Fibroblast of upper back skin (primary cell): Measurements from ENCODE around the gene ACSBG1.
"Not testable (repeated sequence)": the region's sequence is repeated elsewhere in the genome, so short reads cannot be mapped to it uniquely, and the experiment has no call there.

Experiments
- DNase-seq: peaks from one replicate; pipeline ENCODE4 v3.0.0-alpha.2; 2013

ACSBG1 gene

DNA sequence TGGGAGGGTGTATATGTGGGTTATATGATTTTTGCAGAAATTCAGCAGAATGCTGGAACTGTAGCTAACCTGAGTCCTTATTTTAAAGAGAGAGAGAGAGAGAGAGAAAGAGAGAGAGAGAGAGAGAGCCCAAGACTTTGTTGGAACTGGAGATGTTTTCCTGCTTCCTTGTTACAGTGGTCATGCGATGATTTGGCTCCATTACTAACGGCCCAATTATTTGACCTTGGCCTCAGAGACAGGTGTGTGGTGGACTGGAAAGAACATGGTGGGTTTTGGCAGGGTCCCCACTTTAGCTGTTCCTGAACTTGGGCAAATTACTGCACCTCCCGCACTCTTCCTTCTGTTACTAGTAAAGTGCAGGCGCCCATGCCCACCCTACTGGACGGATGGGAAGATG is 14.8 kb upstream of the ACSBG1 start:
- no peak for DNase-seq

DNA sequence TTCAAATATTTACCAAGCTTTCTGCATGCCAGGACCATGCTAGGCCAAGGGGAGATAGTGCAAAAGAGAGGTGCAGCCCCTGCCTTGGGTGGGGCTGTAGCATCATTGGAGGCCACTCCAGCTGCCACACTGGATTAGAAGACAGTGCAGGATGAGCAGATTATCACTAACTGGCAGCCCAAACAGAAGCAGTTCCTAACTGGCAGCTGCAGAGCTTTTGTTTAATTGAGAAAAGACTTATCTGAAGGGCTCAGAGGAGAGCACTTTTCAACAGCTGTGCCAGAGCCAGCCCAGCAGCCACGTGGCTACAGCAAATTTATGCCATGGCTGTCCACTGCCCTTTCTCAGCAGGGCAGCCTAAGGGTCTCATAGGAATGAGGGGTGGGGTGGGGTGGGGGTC is 13.5 kb upstream of the ACSBG1 start:
- no peak for DNase-seq

DNA sequence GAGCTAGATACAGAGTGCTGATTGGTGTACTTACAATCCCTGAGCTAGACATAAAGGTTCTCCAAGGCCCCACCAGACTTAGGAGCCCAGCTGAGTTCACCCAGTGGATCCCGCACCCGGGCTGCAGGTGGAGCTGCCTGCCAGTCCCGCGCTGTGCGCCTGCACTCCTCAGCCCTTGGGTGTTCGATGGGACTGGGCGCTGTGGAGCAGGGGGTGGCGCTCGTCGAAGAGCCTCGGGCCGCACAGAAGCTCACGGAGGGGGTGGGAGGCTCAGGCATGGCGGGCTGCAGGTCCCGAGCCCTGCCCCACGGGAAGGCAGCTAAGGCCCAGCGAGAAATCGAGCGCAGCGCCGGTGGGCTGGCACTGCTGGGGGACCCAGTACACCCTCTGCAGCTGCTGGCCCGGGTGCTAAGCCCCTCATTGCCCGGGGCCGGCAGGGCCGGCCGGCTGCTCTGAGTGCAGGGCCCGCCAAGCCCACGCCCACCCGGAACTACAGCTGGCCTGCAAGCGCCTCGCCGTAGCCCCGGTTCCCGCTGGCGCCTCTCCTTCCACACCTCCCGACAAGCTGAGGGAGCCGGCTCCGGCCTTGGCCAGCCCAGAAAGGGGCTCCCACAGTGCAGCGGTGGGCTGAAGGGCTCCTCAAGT is 11.7 kb upstream of the ACSBG1 start:
- not testable (repeated sequence) for DNase-seq

DNA sequence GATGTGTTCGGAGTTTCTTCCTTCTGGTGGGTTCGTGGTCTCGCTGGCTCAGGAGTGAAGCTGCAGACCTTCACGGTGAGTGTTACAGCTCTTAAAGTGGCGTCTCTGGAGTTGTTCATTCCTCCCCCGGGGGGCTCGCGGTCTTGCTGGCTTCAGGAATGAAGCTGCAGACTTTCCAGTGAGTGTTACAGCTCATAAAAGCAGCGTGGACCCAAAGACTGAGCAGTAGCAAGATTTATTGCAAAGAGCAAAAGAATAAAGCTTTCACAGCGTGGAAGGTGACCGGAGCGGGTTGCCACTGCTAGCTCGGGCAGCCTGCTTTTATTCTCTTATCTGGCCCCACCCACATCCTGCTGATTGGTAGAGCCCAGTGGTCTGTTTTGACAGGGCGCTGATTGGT is 11.0 kb upstream of the ACSBG1 start:
- DNase-seq = not testable (repeated sequence)

DNA sequence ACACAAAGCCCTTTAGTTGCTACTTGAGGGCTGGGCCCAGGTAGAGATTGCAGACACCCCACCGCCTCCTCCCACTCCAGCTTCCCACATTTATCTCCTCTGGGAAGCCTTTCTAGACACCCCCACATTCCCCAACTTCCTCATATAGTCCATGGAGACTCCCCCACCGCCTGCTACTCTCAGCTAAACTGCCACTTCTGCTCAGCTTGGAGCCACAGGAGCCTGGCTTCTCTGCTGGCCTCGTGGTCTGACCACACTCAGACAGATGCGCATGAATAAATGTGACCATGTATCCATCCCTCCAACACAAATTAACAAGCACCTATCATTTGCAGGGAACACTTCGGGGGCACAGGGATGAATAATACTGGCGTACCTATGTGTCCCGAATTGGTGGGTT is 10.5 kb upstream of the ACSBG1 start:
- no peak for DNase-seq

DNA sequence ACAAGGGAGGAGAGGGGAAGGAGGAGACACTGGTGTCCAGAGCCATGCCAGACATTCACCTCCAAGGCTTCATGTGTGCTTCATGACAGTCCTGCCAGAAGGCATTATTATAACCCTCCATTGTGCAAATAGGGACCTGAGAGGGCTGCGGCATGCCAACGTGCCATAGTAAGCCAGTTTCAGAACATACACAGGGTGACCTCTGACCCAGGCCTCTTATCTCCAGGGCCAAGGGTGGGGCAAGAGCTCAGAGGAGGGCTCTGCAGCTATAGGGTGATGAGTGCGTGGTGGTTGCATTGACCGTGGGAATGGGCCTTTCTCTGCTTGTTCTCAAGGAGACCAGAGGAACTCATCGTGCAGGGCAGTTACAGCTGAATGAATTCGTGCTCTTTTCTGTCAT is 9.7 kb upstream of the ACSBG1 start:
- no peak for DNase-seq

DNA sequence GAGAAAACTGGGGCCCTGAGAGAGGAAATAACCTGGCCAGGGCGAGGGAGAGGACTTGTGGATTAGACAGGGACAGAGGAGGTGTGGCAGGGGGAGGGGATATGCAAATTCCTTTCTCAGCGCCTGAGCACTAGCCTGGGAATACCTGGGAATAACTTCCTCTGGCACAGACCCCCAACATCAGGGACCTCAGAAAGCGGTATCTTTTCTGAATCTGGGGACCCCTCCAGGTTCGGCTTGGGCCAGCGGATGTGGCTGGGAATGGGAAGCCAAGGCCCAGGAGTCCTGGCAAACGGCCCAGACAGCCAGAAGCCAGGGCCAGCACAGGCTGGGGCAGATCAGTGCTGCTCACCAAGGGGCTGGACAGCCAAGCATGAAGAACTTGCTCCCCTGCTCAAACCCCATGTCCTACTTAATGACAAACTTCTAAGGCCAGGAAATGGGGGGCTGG is 9.2 kb upstream of the ACSBG1 start:
- peak; percentile 32 for DNase-seq

DNA sequence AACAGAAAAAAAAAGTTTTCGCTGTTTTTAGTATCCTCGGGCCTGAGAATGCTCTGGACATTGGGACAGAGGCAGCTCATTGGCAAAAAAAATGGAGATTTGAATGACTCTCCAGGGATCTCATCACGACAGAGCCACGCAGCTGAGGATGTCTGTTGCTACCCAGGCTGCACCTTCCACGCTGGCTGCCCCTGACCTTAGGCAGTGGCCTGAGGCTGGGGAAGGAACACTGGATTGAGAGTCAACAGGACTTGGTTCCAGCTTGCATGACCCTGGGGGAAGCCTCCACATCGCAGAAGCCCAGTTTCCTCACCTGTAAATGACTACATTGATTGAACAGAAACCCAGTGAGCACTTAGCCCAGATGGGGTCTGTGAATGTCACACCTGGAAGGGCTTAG is 8.7 kb upstream of the ACSBG1 start:
- DNase-seq = no peak

DNA sequence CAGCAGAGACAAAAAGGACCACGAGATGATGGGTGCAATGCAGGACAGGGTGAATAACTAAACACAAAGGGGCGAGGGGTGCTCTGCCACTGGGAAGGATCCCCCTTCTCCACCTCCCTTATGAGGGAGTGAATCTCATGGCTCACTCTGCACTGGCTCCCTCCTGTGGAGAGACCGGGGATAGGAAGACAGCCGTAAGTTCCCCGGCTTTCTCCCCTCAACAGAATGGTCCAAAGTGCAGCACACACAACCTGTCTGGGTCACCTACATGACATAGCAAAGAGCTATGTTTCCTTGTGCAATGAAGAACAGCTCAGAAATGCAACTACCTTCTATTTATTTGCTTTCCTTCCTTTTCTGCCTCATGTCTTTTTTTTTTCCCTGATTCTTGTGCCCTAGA is 7.8 kb upstream of the ACSBG1 start:
- DNase-seq = no peak

DNA sequence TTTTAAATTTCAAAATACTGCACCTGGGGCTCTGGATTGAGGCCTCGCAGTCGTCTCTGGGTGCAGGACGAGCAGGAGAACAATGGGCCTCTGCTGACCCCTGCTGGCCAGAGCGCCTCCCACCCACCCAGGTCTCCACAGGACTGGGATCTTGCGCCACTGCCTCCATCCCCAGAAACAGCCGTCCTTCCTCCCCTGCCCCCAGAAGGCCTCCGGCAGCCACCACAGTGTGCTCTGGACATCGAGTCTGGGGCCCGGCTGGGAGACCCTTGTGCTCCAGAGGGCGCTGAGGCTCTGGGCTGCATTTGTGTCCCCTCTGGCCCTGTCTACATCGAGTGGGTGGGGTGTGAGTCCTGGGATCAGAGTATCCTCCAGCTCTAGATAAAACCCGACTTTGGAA is 6.7 kb upstream of the ACSBG1 start:
- DNase-seq = peak; percentile 59

DNA sequence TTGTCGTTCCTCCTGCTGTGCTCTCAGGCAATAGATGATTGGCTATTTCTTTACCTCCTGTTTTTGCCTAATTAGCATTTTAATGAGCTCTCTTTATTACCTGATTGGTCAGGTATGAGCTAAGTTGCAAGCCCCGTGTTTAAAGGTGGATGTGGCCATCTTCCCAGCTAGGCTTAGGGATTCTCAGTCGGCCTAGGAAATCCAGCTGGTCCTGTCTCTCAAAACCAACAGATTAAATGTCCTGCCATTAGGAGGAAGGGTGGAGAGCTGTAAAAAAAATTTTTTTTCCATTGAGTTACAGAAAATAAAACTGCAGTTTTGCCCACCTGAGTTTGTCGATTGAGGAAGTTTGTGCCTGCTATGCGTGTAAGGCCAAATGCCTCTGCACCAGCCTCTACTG is 5.4 kb upstream of the ACSBG1 start:
- DNase-seq = no peak

DNA sequence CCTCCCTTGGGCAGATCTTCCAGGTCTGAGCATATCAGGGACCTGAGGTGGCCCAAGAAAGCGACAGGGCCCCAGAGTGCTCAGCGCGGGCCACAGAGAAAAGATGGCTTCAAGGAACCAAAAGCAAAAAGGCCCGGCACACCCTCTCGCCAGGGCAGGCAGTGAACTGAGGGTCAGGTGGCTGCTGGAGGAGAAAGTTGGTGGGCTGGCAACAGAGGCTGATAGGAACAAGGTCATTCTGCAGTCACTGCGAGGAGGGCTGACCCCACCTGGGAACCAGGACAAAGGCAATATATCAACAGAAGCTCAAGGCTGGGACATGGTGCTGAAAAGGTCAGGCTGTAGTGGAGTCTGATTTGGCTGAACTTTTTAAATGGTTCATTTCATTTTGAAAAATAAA is 2.8 kb upstream of the ACSBG1 start:
- no peak for DNase-seq

DNA sequence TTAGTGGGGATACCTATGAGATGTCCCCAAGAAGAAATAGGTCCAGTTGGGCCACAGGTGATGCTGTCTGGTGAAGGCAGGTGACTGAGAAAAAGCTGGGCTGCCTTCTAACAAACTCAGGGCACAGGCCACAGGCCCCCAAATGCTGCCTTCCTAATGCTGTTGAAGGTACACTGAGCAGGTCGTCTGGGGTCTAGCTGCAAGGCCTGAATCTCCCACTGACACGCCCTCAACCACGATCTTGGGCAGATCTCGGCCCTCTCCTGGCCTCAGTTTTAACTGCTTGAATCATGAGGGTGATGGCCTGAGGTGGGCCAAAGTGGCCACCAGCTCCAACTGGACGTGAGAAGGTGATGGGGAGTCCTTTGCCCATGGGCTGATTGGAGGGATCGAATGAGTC is 2.1 kb upstream of the ACSBG1 start:
- no peak for DNase-seq

DNA sequence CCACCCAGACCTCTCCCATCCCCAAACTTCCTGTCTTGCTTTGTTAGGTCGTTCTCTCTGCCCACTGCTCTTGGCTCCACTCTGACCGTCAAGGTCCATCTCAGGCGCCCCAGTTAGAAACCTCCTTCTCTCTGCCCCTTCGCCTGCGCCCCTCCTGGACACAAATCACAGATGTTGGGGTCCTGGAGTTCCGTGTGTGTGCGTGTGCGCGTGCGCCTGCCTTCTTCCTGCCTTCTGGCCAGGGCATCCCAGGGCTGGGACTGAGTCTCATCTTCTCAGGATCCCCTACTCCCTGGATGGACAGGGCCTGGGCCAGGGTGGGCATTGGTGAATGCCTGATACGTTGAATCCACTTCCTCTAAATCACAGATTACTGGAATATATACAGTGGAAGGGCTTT is 869 bp downstream of the ACSBG1 start:
- no peak for DNase-seq

DNA sequence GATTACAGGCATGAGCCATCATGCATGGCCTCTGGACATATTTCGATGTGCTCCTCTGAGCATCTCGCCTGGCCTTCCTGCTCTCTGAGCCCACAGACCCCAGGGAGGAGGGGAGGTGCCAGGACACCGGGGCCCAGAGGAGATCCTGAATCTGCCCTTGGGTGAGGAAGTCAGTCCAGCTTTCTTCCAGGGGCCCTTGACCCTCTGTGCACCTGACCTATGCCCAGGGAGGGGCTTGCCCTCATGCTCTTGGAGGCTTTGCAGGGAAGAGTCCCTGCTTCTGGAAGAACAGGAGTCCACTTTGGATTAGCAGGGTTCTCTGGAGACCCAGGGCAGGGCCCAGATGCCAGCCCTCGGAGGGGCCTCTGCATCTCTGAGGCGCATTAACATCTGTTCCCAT is 1.4 kb downstream of the ACSBG1 start:
- no peak for DNase-seq

DNA sequence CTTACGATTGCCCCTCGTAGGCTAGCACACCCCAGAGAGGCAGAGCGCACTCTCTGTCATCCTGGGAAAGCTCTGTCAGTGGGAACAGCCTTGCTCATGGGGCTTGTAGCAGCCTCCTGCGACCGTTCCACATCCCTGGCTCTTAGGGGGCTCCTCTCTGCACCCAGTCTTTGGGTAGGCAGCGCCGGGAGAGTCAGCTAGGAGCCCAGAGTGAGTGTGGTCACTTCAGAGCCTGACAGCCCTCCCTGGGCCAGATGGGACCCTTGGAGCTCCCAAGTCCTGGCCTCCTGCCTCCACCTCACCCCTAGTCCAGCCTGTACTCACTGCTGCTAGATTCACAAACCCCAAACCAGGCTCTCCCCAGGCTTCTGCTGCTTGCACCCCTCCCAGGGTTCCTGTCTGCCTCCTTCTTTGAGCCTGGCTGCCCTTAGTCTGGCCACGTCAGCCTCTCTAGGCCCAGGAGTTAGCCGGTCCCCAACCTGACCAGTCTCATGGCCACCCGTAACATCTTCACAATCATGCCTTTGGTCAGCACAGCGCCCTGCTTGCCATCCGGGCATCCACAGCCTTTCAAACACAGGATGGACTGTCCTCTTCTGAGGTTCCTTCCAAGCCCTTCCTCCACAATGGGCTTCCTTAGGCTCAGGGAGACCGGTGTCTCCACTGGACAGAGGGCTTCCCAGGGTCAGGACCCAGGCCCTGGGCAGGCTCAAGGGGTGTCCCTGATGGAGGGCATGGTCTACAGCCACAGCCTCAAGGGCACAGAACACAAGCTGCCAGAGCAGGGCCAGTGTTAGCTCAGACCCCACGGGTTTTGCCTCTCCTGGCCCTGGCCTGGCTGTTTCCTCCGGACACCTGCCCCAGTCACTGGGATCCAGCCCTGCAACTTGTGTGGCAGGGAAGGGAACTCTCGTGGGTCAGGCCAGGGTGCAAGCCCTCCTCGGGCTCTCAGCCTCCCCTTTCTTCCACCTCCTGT is 4.6 kb downstream of the ACSBG1 start:
- DNase-seq = no peak

DNA sequence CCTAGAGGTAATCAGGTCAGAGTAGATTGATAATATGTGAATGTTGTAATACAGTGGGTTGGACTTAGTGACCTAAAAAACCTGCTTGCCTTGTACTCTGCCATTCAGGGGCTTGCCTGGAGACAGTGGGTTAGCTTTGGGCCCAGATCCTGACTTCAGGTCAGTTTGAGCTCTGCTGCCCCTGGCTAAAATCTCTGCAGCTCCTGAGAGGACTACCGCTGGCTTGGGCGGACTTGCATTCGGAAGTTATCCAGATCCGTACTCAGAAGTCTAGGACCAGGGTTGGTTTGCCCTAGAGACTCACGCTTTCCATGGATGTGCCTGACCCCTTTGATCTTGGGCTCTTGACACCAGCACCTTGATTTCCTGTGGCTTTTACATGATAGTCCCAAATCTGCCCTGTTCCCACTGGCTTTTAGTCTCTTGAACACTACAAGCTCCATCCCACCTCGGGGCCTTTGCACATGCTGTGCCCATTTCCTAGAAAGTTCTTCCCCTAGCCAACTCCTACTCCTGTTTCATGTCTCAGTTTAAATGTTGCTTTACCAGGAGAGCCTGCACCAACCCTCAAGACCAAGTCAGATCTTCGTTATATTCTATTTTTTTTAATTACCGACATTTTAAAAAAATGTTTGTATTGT is 5.9 kb downstream of the ACSBG1 start:
- no peak for DNase-seq

DNA sequence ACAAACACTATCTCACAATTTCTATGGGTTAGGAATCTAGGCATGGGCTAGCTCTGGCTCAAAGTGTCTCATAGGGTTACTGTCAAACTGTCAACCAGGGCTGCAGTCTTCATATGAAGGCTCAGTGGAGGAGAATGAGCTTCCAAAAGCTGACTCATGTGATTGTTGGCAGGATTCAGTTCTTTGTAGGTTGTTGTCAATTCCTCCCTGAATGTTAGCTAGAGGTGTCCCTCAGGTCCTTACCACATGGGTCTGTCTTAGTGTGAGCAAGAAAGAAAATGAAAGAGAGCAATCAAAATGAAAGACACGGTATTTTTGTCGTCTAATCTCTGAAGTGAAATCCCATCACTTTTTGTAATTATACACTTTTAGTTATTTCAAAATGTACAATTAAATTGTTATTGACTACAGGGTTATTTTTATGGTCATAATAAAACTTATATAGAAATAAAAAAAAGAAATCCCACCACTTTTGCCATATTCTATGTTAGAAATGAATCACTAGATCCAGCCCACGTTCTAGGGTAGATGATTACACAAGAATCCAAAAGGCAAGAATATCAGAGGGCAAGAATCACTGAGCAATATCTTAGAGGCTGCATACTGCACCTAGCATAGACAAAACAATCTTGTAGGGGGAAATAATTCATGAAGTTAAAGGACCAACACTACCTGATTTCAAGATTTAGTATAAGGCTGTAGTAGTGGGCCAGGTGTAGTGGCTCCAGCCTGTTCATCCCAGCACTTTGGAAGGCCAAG is 8.4 kb downstream of the ACSBG1 start:
- no peak for DNase-seq

DNA sequence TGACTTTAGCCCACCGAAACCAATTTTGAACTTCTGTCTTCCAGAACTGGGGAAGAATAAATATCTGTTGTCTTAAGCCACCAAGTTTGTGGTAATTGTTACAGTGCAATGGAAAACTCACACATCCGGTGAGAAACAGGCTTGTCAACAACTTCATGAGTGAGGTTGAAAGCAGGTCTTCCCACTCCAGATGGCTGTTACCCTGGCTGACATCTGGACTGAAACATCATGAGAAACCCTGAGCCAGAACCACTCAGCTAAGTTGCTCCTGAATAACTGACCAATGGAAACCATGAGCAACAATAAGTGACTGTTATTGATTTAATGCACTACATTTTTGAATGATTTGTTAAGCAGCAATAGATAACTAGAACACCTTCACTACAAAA is 10.3 kb downstream of the ACSBG1 start:
- DNase-seq = no peak

DNA sequence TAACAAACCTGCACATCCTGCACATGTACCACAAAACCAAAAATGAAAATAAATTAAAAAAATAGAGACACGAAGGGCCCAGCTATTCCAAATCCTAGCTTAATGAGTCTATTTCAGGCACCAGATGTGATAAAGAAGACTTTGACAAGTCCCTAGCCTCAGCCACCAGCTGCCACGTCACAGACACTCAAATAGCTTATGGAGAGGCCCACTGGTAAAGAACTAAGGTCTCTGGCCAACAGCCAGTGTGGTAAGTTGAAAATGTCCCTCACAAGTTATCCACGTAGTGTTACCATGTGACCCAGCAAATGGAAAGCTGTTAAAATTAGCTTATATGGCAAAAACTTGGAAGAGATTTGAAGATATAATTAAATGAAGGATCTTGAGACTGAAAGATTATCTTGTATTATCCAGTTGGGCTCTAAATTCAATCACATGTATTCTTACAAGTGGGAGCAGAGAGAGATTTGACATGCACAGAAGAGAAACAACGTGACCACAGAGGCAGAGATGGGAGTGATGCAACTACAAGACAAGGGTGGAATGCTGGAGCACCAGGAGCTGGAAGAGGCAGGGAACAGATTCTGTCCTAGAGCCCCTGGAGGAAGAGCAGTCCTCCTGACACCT is 10.9 kb downstream of the ACSBG1 start:
- DNase-seq = peak; percentile 32

DNA sequence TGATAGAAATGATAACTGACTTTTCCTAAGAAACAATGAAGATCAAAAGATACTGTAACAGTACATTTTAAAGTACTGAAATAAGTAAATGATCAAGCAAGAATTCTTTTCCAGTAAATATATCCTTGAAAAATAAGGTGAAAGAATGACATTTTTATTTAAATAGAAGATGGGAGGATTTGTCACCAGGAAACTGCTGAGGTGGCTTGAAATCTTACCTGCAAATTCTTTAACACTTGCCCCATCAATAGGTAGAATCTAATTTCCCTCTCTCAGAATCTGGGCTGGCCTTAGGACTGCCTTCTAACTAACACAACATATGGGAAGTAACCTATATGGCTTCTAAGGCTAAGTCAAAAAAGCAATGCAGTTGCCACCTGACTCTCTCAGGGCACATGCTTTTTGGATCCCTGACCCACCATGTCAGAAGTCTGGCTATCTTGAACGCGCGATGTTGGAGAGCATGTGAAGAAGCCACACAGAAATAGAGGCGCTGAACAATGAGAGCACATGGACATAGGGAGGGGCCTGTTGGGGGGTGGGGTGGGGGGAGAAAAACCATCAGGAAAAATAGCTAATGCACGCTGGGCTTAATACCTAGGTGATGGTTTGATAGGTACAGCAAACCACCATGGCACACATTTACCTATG is 11.5 kb downstream of the ACSBG1 start:
- DNase-seq = no peak

DNA sequence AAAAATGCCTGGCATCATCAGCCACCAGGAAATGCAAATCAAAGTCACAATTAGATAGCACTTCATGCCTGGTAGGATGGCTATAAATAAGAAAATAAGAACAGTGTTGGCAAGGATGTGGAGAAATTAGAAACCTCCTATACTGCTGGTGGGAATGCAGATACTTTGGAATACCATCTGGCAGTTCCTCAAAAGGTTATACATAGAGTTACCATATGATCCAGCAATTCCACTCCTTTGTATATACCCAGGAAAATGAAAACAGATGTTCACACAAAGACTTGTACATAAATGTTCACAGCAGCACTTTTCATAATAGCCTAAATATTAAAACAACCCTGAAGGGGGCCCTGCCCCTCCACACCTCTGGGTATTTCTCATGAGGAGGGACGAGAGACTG is 13.7 kb downstream of the ACSBG1 start:
- DNase-seq = peak; percentile 12
